ENCODE measurements around the gene SYT7. TPM values are rescaled to one million over a fixed set of nuclear protein-coding genes. Genes with fewer than 3 reads are reported as not detected.

SYT7 gene
- total and polyA plus RNA-seq, 2 of the 4 experiments (the other 2 are of a cell fraction), result under 0.01 to 0.19 TPM

GRCh38 chr11:61610905-61611304, 30.0 kb upstream of the SYT7 start:
- Histone ChIP-seq H2AK5ac (ENCODE audit: low read depth, low read length) (no peak overlapping the region), H2AFZ (replicated peaks; ENCODE audit: low read length, poor library complexity) (no peak overlapping the region), H3K14ac (replicated peaks; ENCODE audit: low read depth, low read length) (no peak overlapping the region), H4K20me1 (ENCODE audit: insufficient read depth, low read length) (no peaks in the 10 kb centered on the region), H3K4me1 (ENCODE audit: control insufficient read depth, insufficient read depth, low read length) (peaks cover 1% of the 10 kb centered on the region), H3K56ac (ENCODE audit: extremely low read depth, insufficient read depth, low read length) (no peak overlapping the region), H3K18ac (ENCODE audit: low read depth, low read length) (no peak overlapping the region), H3K9me1 (ENCODE audit: insufficient read depth, low read length) (0 out of 2 replicates have a peak, but pooled peaks cover 7% of the 10 kb centered on the region), H3K27ac (ENCODE audit: insufficient read depth, low read length) (no peak overlapping the region), H3K36me3 (ENCODE audit: control insufficient read depth, insufficient read depth, low read length) (no peaks in the 10 kb centered on the region), H2AK9ac (replicated peaks; ENCODE audit: low read depth, low read length, poor library complexity) (peak overlapping the region; percentile 72), H2BK120ac (ENCODE audit: low read depth, low read length) (no peak overlapping the region), H2BK15ac (ENCODE audit: low read depth, low read length) (no peak overlapping the region), H3K4me3 (ENCODE audit: insufficient read depth, low read depth, low read length) (no peak overlapping the region), H3K4me2 (ENCODE audit: low read depth, low read length) (no peak overlapping the region), H2BK20ac (ENCODE audit: low read depth, low read length) (no peak overlapping the region), H3K23ac (ENCODE audit: low read depth, low read length) (no peak overlapping the region), H4K5ac (ENCODE audit: low read depth, low read length) (no peak overlapping the region), H3K4ac (ENCODE audit: low read depth, low read length) (no peak overlapping the region), H4K91ac (ENCODE audit: insufficient read depth, low read depth, low read length) (no peak overlapping the region), H3K79me1 (ENCODE audit: low read depth in 1 of 2, low read length in 2 of 2) (no peaks in the 10 kb centered on the region), H3K9ac (ENCODE audit: low read depth, low read length) (no peak overlapping the region), H4K8ac (ENCODE audit: low read depth in 2 of 2, low read length in 2 of 2) (no peak overlapping the region), H3K9me3 (ENCODE audit: control insufficient read depth, insufficient read depth, low read length) (peaks cover 4% of the 10 kb centered on the region), H3K27me3 (ENCODE audit: control insufficient read depth, insufficient read depth, low read length) (peaks cover 46% of the 10 kb centered on the region), H2BK5ac (ENCODE audit: low read depth, low read length, poor library complexity, severe bottlenecking) (no peak overlapping the region)
- TF ChIP-seq MXI1 (IDR thresholded peaks at IDR 0.05; ENCODE audit: borderline replicate concordance, low read depth, low read length), result no peak
- no peak for TF ChIP-seq CEBPB (IDR thresholded peaks at IDR 0.05; ENCODE audit: low read depth, low read length)
- no peak for DNase-seq
- dilution Hi-C loops (cut with HindIII; ENCODE audit: low sequenced_read_pairs, unreplicated experiment) (no loop called here), intact Hi-C loops (cut with micrococcal nuclease) (no loop called here), in situ Hi-C loops (cut with MboI; ENCODE audit: low sequenced_read_pairs) (no loop called here)
- ATAC-seq (ENCODE audit: low read depth), result no peak
- CTCF ChIA-PET, result no interaction called here
- WGBS, 2 experiments (ENCODE audit: extremely low coverage in 2 of 2, insufficient read length in 1 of 2), result 80% methylated on average over 2 of the region's 9 CpGs; no CpG with 5 or more reads in 1 of the 2 experiments
- POLR2A ChIA-PET (ENCODE audit: unreplicated experiment), result no interaction called here
- BruUV-seq (replicated peaks), result no TSS peak

All from IMR-90 (cell line).